Measurements from ENCODE around the gene ITGB2.

Gene ITGB2

DNA sequence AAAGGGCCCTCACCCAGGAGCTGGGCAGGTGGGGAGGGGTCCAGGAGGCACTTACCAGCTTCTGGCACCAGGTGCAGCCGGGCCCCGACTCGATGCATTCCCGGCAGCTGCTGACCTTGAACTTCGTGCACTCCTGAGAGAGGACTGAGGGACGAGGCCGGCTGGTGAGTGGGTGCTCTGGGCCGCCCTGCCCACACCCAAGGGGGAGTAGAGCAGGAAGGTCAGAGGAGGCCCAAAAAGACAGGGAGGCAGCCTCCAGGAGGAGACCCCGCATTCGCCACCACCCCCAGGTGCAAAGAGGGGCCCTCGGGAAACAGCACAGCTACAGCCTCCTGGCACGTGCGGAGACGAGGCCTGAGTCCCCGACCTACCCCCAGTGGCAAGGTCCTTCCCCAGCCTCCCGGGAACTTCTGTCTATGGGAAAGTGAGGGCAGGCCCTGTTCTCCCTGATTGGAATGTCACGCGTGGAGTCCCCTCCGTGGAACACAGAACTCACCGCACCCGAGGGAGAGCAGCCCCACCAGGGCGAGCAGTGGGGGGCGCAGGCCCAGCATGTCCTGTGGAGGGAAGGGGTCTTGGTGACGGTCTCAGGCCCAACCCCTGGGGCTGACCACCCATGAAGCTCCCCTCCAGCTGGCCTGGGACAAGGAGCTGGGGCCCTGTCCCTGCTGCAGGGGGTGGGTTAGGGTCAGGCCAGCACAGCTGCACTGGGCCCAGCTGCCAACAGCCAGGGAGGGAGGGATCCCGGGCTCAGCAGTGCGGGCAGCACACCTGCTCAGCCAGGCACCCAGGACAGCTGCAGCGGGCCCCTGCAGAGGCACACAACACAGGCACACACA, 10.3 kb downstream of the ITGB2 start:
- DNase-seq (ENCODE audit: low read depth): no peak

DNA sequence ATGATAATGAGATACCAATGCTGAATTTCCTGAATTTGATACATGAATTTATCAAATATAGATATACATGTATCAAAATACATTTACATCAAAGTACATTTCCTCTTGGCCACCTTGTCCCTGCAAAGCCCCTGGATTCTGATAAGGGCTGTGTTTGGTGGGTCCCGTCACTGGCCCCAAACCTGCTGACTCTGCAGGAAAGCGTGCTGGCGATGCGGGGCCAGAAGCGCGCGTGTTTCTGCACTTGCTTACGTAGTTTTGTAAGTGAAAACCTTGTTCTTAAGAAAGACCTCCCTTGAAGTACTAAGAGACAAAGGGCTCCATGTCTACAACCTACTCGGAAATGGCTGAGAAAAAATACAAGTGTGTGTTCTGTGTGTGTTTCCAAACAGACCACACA, 11.0 kb downstream of the ITGB2 start:
- DNase-seq (ENCODE audit: low read depth): no peak

DNA sequence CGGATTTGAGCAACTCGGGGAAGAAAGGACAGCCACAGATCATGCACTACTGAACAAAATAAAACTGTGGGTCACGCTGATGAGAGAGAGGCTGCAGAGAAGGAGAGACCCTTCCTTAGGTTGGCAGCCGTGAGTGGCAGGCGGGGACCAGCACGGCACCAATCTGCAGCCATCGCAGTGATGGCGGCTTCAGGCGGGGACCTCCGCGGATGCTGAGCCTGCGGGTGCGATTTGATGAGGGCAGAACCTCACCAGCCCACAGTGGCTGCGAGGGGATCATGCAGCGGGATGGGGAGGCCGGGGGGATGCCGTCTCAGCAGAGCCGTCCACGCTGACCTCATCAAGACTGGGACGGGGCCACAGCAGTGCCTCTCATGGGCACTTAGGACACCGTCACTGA, 11.8 kb downstream of the ITGB2 start:
- no peak for DNase-seq (ENCODE audit: low read depth)

- no peak for DNase-seq (ENCODE audit: low read depth)
Observed at GRCh38 chr21:44907966-44908895, 12.5 kb downstream of the ITGB2 start.

DNA sequence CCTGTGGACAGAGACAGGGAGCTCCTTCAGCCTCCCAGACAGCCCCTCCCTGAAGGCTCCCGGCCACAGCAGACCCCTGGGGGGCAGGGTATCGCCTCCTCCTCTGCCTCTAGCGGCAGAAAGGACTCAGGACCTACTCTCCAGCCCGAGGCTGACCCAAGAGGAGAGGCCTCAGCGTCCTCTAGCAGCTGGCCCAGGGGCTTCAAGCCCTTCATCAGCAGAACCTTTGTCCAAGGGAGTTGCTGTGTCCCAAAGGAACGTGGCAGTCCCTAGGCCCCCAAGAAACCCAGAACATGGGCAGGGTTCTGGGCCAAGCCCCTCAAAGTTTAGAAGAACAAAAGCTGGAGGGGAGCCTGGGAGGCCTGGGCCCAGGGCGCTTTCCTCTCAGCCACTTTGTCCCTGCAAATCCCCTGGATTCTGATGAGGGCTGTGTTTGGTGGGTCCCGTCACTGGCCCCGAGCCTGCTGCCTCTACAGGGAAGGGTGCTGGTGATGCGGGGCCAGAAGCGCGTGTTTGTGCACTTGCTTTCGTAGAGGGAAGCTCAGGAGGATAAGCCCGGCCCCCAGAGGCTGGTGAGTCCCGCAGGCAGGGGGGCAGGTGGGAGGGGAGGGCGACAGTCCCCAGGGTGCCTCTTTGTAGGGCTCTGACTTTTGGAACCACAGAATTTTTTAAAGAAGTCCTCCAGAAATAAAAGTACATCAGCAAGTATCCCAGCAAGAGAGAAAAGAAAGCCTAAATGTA, 13.3 kb downstream of the ITGB2 start:
- no peak for DNase-seq (ENCODE audit: low read depth)

DNA sequence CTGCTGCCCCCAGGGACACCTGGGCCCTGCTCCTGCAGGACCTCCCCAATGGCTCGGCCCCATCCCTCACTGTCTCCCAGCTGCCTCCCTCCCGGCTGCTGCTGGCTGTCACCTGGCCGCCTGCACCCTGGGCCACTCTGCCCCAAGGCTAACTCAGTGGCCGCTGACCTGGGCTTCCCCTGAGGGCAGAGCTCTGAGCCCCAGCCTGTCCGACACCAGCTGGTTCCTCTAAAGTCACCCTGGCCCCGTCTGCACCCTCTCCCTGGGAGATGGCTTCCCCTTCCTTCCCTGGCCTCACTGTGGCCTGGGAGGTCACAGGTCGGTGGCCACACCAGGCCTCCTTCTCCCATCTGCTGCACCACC, 15.0 kb downstream of the ITGB2 start:
- no peak for DNase-seq (ENCODE audit: low read depth)

- no peak for DNase-seq (ENCODE audit: low read depth)
Observed at GRCh38 chr21:44905016-44905727, 15.5 kb downstream of the ITGB2 start.

- no peak for DNase-seq (ENCODE audit: low read depth)
Observed at GRCh38 chr21:44904141-44904923, 16.4 kb downstream of the ITGB2 start.

DNA sequence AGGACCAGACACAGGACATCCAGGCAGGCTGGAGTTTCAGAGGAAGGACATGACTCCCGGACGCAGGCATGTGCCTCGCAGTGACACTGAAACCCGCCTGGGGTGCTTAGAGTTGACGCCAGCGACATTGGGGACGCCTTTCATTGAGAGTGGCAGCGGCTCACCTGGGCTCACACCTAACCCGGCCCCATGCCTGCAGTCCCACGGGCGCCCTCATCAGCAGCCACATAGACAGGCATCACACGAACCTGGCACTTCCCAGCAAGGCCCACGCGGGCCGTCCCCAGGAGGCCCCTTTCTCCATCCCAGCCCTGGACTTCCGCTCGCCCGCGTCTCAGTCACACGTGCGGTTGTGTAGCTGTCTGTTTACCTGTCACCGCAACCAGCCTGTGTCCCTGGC, 17.0 kb downstream of the ITGB2 start:
- DNase-seq (ENCODE audit: low read depth): no peak

DNA sequence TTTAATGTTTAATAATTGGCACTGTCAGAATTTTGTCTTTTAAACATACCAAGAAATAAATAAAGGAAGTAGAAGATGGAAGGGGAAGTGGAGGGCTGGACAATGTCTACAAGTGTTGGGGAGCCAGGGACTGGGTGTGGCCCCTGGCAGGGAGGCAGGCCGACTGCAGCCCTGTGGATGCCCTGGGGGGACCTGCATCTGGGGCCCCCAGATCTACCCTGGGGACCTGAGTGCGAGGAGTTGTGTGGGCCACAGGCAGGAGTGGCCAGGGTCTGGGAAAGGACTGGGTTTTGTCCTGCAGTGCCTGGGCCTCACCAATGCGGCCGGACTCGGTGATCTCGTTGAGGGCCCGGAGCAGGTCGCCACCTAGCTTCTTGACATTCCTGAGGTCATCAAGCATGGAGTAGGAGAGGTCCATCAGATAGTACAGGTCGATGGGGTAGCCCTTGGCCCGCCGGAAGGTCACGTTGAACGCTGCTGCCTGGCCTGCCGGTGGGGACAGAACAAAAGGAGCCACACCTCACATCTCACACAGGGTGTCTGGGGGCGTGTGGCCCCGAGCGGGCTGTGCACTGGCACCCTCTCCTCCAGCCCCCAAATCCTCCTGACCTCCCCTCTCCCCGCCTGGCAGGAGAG, 17.5 kb downstream of the ITGB2 start:
- no peak for DNase-seq (ENCODE audit: low read depth)

DNA sequence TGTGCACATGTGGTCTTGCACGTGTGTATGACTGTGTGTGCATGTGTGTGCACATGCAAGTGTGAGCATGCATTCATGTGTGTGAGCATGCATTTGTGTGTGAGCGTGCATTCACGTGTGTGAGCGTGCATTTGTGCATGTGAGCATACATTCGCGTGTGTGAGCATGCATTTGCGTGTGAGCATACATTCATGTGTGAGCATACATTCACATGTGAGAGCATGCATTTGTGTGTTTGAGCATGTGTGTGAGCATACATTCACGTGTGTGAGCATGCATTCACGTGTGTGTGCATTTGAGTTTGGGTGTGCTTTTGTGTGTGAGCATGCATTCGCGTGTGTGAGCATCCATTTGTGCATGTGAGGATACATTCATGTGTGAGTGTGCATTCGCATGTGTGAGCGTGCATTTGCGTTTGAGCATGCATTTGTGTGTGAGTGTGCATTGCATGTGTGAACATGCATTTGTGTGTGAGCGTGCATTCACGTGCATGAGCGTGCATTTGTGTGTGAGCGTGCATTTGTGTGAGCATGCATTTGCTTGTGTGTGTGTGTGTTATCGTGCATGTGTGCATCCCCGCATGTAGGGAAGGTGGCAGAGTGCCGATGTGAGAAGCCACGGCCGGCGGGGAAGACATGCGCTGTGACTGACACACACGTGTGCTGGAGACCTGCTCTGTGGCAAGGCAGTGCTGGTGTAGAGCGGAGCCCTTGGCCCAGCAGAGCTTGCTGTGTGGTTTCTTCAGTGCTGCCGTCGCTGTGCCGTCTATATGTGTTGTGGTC, 18.2 kb downstream of the ITGB2 start:
- DNase-seq (ENCODE audit: low read depth): no peak

GRCh38 chr21:44901391-44902074, 19.2 kb downstream of the ITGB2 start:
- no peak for DNase-seq (ENCODE audit: low read depth)

DNA sequence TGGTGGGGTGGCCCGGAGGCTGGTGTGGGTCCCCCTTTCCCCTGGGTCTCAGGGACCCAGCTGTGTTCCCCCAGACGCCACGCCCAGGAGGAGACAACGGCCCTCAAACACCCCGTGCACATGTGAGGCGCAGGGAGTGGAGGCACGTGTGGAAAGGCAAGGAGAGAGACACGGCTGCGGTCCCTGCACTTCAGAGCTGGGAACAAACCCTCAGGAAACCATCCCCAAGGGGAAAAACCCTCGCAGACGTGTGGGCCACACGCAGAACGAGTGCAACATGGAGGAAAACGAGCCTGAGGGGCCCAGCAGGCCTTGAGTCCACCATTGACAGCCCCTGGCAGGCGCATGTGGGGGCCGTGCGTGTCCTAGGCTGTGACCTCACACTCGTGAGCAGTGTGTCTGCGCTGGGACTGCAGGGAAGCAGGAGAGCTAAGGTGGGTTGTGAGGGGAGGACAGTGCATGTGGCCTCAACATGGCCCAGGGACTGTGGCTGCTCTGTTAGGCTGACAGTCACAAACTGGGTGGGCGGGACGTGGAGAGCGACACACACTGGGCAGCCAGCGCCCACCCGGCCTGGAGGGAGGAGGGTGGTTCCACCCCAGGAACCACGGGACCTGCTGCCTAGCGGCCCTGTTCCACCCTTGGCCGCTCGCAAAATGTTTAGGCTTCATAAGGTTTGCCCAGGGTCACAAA, 20.0 kb downstream of the ITGB2 start:
- no peak for DNase-seq (ENCODE audit: low read depth)

GRCh38 chr21:44899768-44900558, 20.7 kb downstream of the ITGB2 start:
- DNase-seq (ENCODE audit: low read depth): no peak

DNA sequence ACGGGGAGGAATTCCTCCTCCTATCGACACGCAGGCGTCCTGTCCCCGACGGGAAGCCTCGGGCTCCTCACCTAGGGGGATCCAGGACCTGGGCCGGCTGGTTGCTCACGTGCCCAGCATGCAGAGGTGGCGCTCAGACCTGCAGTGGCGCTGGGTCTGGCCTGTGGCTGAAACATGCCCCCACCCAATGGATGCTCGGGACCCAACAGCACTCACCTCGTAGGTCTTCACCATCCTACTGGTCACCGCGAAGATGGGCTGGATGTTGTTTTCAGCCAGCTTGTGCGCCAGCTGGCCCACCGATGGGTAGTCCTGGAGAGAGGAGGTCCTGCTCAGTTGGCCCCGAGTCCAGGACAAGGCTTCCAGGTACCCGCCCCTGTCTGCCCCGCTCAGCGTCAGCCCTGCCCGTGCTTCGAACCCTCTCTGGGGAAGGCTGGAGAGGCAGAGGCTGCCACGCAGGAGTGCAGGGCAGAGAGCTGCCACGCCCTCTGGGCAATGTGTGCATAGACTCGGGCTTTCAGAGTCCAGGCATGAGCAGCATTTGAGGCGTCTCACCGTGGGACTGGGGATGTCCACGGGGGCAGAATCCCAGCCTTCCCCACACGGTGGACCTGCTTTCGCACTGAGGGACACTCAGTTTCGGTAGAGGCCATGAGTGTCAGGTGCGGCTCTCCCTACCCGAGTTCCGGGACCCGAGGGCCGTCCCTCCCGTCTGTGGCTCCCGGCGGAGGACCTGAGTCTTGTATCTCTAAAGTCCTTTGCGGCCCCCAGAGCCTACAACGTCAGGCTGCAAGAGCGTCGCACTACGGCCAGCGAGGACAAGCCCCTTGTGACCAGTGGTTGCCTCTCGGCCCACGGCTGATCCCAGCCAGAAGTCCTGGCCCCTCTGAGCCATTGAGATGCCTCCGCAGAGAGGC, 21.6 kb downstream of the ITGB2 start:
- no peak for DNase-seq (ENCODE audit: low read depth)

- DNase-seq (ENCODE audit: low read depth): no peak
Observed at GRCh38 chr21:44898011-44898488, 22.6 kb downstream of the ITGB2 start.
